Stimulated activated CD4-positive, alpha-beta T cell treated with anti-CD3 and anti-CD28 coated beads, Interleukin-15, amount 100 ng/mL, for 1 hour (primary cell): Measurements from ENCODE around the gene S100G.
"Not testable (repeated sequence)": the region's sequence is repeated elsewhere in the genome, so short reads cannot be mapped to it uniquely, and the experiment has no call there.

ENCODE experiments used
- DNase-seq, 2 donors: peaks; one replicate each; pipeline ENCODE4 v3.0.0-alpha.2; 2020; ENCODE audit warnings: low read depth in 1 of 2, low spot score in 1 of 2

Gene S100G

GRCh38 chrX:16649858-16650257, at the start of gene S100G:
S100G (plus strand) TSS chrX:16650158; CDS start chrX:16651007, 849 bp downstream.
- DNase-seq: no peak

GRCh38 chrX:16601885-16602284, 48.1 kb upstream of the S100G start:
- DNase-seq: no peak

- not testable (repeated sequence) for DNase-seq
These were observed 46.7 kb upstream of the S100G start for GRCh38 chrX:16603235-16603634.

GRCh38 chrX:16603822-16604221, 46.1 kb upstream of the S100G start:
- DNase-seq: no peak

GRCh38 chrX:16604337-16604736, 45.6 kb upstream of the S100G start:
- DNase-seq: no peak

- no peak for DNase-seq
These were observed 43.7 kb upstream of the S100G start for GRCh38 chrX:16606142-16606720.

- no peak for DNase-seq
These were observed 39.8 kb upstream of the S100G start for GRCh38 chrX:16610121-16610621.

GRCh38 chrX:16610654-16611053, 39.3 kb upstream of the S100G start:
- DNase-seq: not testable (repeated sequence)

- no peak for DNase-seq
These were observed 37.6 kb upstream of the S100G start for GRCh38 chrX:16612257-16612897.

- DNase-seq: no peak
These were observed 32.6 kb upstream of the S100G start for GRCh38 chrX:16617382-16617781.

GRCh38 chrX:16618422-16618821, 31.5 kb upstream of the S100G start:
- no peak for DNase-seq

- no peak for DNase-seq
These were observed 30.9 kb upstream of the S100G start for GRCh38 chrX:16619024-16619423.

- DNase-seq: not testable (repeated sequence)
These were observed 21.4 kb upstream of the S100G start for GRCh38 chrX:16628511-16628910.

GRCh38 chrX:16628946-16629595, 20.9 kb upstream of the S100G start:
- DNase-seq: no peak

GRCh38 chrX:16629909-16630308, 20.0 kb upstream of the S100G start:
- no peak for DNase-seq

GRCh38 chrX:16633754-16634153, 16.2 kb upstream of the S100G start:
- DNase-seq: no peak

GRCh38 chrX:16635040-16635439, 14.9 kb upstream of the S100G start:
- DNase-seq: no peak

GRCh38 chrX:16635596-16635995, 14.4 kb upstream of the S100G start:
- DNase-seq: no peak

- DNase-seq: no peak
These were observed 11.4 kb upstream of the S100G start for GRCh38 chrX:16638533-16638932.

- no peak for DNase-seq
These were observed 10.0 kb upstream of the S100G start for GRCh38 chrX:16639966-16640365.

GRCh38 chrX:16640823-16641222, 9.1 kb upstream of the S100G start:
- no peak for DNase-seq

- DNase-seq: no peak
These were observed 6.8 kb upstream of the S100G start for GRCh38 chrX:16643176-16643575.
